HG03558 (cell line): ENCODE measurements around the gene KIAA1210.

ENCODE experiments used
- ATAC-seq: cut with Tn5 transposase; IDR thresholded peaks from one replicate; pipeline ENCODE4 v1.9.1; 2021; ENCODE audit warnings: moderate number of reproducible peaks; ENCODE audit not compliant: unreplicated experiment; ENCODE audit errors: extremely low read depth

KIAA1210 gene

DNA sequence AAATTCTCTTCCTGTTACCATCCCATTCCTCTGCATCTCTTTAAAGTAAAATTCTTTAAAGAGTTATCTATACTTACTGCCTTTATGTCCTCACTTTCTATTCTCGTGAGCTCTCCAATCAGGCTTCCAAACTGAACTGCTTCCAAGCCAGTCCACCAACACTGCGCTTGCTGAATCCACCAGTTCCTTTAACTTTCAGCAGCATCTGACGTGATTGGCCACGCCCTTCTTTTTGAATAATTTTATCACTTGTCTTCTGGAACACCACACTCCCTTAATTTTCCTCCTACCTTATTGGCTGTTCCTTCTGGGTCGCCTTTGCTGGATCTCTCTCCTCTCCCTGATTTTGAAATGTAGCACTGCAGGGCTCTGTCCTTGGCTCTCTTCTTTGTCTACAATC is at the start of gene KIAA1210:
Gene KIAA1210 (minus strand): TSS at position 163 of the 400 bp plus-strand sequence. CDS start 4,170 bp downstream, outside the sequence.
- no peak for ATAC-seq

DNA sequence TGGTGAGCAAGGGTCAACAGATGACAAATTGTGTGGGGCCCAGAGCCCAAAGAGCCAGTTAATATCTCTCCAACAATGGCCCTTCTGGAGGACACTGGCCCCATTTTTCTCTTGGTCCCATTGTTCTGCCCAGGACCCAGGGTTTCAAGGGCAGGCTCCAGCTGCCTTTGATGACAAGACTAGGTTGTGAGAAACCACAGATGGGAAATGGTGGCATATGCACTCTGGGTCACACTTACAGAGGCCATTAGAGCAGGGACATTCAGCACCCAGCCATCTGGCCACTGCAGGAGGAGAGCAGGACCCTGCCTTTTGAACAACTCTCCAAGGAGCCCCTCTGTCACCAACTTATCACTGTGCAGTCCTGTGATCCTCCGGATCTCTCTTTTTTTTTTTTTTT is 49.7 kb upstream of the KIAA1210 start:
- ATAC-seq = no peak

- no peak for ATAC-seq
Measured at GRCh38 chrX:119174900-119175299, 47.3 kb upstream of the KIAA1210 start.

DNA sequence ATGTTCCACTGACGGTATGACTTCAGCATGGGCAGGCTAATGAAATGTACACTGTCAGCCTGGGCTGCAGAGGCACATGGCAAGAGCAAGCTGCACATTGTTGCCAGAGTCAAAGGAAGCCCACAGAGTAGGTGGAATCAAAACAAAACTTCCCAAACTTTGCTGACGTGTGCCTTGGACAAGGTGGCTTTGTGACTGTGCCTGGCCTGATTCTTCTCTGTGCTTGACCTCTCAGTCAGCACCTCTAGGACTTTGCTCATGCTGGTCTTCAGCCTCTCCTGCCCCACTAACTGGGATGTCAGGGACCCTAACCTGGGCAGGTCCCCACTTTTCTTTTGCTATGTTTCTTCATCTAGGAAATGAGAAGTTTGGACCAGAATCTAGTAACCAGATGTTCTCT is 40.5 kb upstream of the KIAA1210 start:
- no peak for ATAC-seq

- ATAC-seq = no peak
Measured at GRCh38 chrX:119158226-119158625, 30.6 kb upstream of the KIAA1210 start.

DNA sequence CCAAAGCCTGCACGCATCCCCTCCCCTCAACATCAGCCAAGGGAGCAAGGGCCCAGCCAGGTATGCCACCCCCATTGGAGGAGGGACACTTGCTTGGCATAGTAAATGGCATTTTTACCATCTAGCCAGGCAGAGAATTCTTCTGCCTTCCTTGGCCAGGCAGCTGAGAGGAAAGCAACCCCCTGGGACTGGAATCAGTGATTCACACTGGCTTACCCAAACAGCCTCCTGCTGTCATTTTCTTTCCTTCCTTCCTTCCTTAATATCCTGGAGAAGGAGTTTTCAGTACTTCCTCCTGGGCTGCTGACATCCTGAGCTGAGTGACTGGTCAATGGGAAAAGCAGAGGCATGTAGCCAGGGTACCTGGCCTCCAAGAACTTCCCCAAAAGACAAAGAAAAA is 28.6 kb upstream of the KIAA1210 start:
- no peak for ATAC-seq

DNA sequence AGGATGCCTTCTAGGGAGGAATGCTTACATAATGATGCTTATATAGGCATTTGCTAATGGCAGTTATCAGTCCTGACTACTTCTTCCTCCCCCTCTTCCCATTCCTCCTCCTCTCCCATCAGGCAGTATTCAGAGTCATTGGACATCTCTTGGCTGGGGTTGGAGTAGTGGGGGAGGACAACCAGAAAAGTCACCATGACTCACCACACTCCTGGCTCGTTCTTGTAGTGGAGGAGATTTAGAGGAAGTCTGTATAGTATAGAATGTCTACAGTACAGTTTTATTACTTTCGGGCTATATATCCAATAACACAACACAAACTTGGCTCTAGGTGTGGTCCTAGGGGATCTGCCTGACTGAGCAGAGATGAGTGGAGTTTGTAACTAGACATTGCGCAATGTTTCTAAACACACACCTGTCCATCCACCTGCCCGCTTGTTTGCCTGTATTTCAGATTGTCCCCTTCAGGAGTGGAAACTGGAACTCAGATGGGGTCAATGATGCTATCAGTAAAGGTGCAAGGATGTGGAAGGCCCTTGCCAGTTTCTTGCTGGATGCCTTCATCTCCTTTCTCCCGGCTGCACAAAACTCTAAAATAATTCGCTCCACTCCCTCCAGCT is 27.9 kb upstream of the KIAA1210 start:
- ATAC-seq = no peak

- ATAC-seq = no peak
Measured at GRCh38 chrX:119151051-119151380, 23.4 kb upstream of the KIAA1210 start.

GRCh38 chrX:119150163-119151050 is 22.8 kb upstream of the KIAA1210 start:
- ATAC-seq = no peak

GRCh38 chrX:119147486-119147885 is 19.9 kb upstream of the KIAA1210 start:
- ATAC-seq = no peak

GRCh38 chrX:119145241-119145653 is 17.6 kb upstream of the KIAA1210 start:
- no peak for ATAC-seq

DNA sequence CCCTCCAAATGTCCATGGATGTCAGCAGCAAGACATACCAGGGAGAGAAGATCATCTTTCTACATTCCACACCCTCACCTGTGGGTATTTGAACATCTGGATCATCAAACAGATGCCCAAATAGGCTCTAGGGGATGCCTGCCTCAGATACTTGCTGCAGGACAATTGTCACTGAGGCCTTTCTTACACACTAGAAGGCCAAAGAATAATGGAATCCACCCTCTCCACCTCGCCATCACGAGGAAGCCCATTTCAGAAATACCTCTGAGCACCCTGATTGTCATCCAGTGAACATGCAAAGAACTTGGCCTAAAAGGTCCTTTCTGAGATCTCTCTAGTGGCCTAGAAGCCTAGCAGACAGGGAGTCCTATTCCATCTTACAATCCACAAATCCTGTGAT is 6.9 kb upstream of the KIAA1210 start:
- no peak for ATAC-seq

DNA sequence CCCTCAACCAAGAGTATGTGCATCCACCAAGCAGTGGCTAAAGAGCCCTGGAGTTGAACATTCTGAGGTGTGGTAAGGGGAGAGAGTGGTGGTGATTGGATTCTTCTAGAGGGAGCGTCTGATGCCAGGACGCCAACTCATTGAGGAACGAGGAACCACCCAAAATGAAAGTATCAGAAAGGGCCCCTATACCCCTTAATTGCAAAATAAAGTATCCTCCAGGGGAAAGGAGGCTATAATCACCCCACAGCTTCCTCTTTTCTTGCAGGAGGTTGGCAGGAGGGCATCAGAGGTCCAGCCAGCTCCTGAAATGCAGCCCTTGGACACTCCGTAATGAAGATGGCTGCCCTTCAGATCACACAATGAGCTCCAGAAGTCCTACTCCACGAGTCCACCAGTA is 5.3 kb upstream of the KIAA1210 start:
- no peak for ATAC-seq

DNA sequence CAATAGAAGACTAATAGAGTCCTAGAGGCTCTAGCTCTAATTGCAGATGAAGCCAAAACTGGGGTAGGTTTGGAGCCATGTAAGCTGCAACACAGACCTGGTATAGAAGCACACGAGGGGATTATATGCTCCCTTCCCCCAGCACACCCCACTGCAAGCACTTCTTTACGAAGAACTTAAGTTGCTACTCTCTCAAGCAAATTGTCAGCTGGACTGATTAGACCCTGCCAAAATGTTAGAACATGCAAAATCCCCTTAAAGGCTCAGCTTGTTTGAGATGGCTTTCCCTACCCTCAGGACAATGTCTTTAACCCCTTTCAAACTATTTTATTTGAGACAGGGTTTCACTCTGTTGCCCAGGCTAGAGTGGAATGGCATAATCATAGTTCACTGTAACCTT is 4.7 kb upstream of the KIAA1210 start:
- ATAC-seq = no peak

GRCh38 chrX:119130911-119131310 is 3.3 kb upstream of the KIAA1210 start:
- ATAC-seq = no peak

DNA sequence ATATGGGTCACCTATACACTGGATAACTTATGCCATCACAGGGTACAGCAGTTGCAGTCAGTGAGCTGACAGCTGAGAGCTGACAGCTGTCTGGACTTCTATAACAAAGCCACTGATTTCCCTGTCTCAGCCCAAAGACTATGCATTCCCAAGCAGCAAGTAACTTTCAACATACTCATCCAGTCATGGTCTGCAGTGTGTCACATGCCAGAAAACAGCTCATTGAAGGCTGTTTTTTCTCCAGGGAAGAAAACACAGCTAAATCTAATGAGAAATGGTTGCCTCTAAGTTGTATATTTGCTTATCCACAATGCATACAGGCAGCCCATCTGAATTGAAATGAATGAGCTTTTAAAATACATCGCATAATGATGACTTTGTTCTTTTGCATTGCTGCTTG is 6.3 kb downstream of the KIAA1210 start:
- ATAC-seq = no peak

- ATAC-seq = peak; percentile 82
Measured at GRCh38 chrX:119118780-119119395, 8.7 kb downstream of the KIAA1210 start.

DNA sequence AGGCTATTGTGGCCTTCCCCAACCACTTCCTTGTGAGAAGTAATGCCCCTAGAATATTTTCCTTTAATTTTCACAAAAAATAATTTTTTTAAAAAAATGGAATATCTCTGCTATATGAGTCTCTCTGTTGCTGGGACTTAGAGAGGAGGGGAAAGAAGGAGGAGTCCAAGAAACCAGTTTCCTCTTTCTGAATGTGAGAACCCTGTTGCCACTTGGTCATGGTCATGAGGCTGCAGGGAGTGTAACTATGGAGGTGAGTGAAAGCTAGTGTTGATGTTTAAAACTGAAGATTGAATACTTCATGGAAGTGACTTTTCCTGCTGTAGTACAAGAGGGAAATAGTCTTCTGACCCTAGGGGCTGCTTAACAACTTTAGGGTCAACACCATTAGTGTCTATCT is 20.4 kb downstream of the KIAA1210 start:
- no peak for ATAC-seq

GRCh38 chrX:119105826-119106225 is 21.8 kb downstream of the KIAA1210 start:
- no peak for ATAC-seq

DNA sequence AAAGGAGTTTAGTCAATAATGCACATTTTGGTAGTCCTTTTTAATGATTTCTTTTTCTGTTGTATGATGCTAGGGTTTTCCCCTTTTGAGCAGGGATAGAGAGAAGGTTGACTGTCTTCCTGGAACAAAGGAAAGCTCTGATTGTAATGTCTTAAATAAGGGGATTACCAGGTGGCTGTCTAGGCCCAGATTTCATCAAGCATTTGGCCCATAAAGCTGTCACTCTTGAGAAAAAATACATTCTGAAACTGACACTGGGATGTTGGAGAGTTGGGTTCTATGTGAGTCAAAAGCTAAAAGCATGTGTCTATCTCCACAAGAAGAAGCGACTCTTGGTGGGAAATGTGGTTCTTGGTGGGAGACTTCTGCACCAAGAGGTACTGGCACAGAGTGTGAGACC is 26.4 kb downstream of the KIAA1210 start:
- ATAC-seq = no peak

- no peak for ATAC-seq
Measured at GRCh38 chrX:119095936-119096335, 31.7 kb downstream of the KIAA1210 start.
